ENCODE measurements around the gene BFSP2.

Gene BFSP2

GRCh38 chr3:133425898-133426297 lies 26.0 kb downstream of the BFSP2 start:
- Histone ChIP-seq H3K9me2 (replicated peaks; ENCODE audit: insufficient read depth, low read length) (no peaks in the 10 kb centered on the region), H3K36me3 (replicated peaks; ENCODE audit: insufficient read depth, low read length) (no peaks in the 10 kb centered on the region), H4K20me1 (ENCODE audit: insufficient read depth, low read length) (no peaks in the 10 kb centered on the region), H3K79me2 (ENCODE audit: low read length) (no peaks in the 10 kb centered on the region), H3K4me2 (ENCODE audit: low read depth, low read length) (no peak overlapping the region), H2AFZ (ENCODE audit: low read length) (no peak overlapping the region), H3F3A (ENCODE audit: insufficient read depth, low read length) (0 out of 2 replicates have a peak, but pooled peaks cover 6% of the 10 kb centered on the region), H3K4me3 (ENCODE audit: low read length) (no peak overlapping the region), H3K9me3 (replicated peaks; ENCODE audit: insufficient read depth, low read length) (no peaks in the 10 kb centered on the region), H3K4me1 (ENCODE audit: low read length) (peaks cover 8% of the 10 kb centered on the region), H3K27ac (ENCODE audit: low read length) (no peak overlapping the region), H3K9ac (ENCODE audit: low read length) (no peak overlapping the region), H3K27me3 (replicated peaks; ENCODE audit: insufficient read depth, low read length) (no peaks in the 10 kb centered on the region)
- DNase-seq = no peak
- TF ChIP-seq EZH2phosphoT487 (IDR thresholded peaks at IDR 0.05; ENCODE audit: low read length) (no peak), EZH2 (optimal IDR thresholded peaks at IDR 0.05; ENCODE audit: low read depth, low read length) (no peak)
- TF ChIP-seq, protein P1, sequence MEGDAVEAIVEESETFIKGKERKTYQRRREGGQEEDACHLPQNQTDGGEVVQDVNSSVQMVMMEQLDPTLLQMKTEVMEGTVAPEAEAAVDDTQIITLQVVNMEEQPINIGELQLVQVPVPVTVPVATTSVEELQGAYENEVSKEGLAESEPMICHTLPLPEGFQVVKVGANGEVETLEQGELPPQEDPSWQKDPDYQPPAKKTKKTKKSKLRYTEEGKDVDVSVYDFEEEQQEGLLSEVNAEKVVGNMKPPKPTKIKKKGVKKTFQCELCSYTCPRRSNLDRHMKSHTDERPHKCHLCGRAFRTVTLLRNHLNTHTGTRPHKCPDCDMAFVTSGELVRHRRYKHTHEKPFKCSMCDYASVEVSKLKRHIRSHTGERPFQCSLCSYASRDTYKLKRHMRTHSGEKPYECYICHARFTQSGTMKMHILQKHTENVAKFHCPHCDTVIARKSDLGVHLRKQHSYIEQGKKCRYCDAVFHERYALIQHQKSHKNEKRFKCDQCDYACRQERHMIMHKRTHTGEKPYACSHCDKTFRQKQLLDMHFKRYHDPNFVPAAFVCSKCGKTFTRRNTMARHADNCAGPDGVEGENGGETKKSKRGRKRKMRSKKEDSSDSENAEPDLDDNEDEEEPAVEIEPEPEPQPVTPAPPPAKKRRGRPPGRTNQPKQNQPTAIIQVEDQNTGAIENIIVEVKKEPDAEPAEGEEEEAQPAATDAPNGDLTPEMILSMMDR (IDR thresholded peaks at IDR 0.05; ENCODE audit: low read length) = no peak

GRCh38 chr3:133426721-133427120 lies 26.9 kb downstream of the BFSP2 start:
- Histone ChIP-seq H3K27me3 (replicated peaks; ENCODE audit: insufficient read depth, low read length) (no peaks in the 10 kb centered on the region), H3K4me3 (ENCODE audit: low read length) (no peak overlapping the region), H3K79me2 (ENCODE audit: low read length) (no peaks in the 10 kb centered on the region), H3K36me3 (replicated peaks; ENCODE audit: insufficient read depth, low read length) (no peaks in the 10 kb centered on the region), H3K9ac (ENCODE audit: low read length) (no peak overlapping the region), H3K9me2 (replicated peaks; ENCODE audit: insufficient read depth, low read length) (no peaks in the 10 kb centered on the region), H3F3A (ENCODE audit: insufficient read depth, low read length) (0 out of 2 replicates have a peak, but pooled peaks cover 6% of the 10 kb centered on the region), H3K4me1 (ENCODE audit: low read length) (peaks cover 8% of the 10 kb centered on the region), H3K4me2 (ENCODE audit: low read depth, low read length) (no peak overlapping the region), H3K9me3 (replicated peaks; ENCODE audit: insufficient read depth, low read length) (no peaks in the 10 kb centered on the region), H3K27ac (ENCODE audit: low read length) (no peak overlapping the region), H2AFZ (ENCODE audit: low read length) (no peak overlapping the region), H4K20me1 (ENCODE audit: insufficient read depth, low read length) (no peaks in the 10 kb centered on the region)
- DNase-seq = no peak
- no peak for TF ChIP-seq EZH2 (optimal IDR thresholded peaks at IDR 0.05; ENCODE audit: low read depth, low read length)
- TF ChIP-seq, protein P1 (IDR thresholded peaks at IDR 0.05; ENCODE audit: low read length) = no peak
- no peak for TF ChIP-seq EZH2phosphoT487 (IDR thresholded peaks at IDR 0.05; ENCODE audit: low read length)

- DNase-seq = no peak
- no peaks in the 10 kb centered on the region for H4K20me1 ChIP-seq (ENCODE audit: insufficient read depth, low read length)
- H3K9ac ChIP-seq (ENCODE audit: low read length) = no peak overlapping the region
- no peaks in the 10 kb centered on the region for H3K27me3 ChIP-seq (replicated peaks; ENCODE audit: insufficient read depth, low read length)
- H3F3A ChIP-seq (ENCODE audit: insufficient read depth, low read length) = 0 out of 2 replicates have a peak, but pooled peaks cover 6% of the 10 kb centered on the region
- peaks cover 8% of the 10 kb centered on the region for H3K4me1 ChIP-seq (ENCODE audit: low read length)
- H3K9me3 ChIP-seq (replicated peaks; ENCODE audit: insufficient read depth, low read length) = no peaks in the 10 kb centered on the region
- TF ChIP-seq EZH2phosphoT487 (IDR thresholded peaks at IDR 0.05; ENCODE audit: low read length) (no peak), EZH2 (optimal IDR thresholded peaks at IDR 0.05; ENCODE audit: low read depth, low read length) (no peak)
- TF ChIP-seq, protein P1 (IDR thresholded peaks at IDR 0.05; ENCODE audit: low read length) = no peak
- H3K79me2 ChIP-seq (ENCODE audit: low read length) = no peaks in the 10 kb centered on the region
- H3K4me2 ChIP-seq (ENCODE audit: low read depth, low read length) = no peak overlapping the region
- no peak overlapping the region for H3K27ac ChIP-seq (ENCODE audit: low read length)
- no peaks in the 10 kb centered on the region for H3K9me2 ChIP-seq (replicated peaks; ENCODE audit: insufficient read depth, low read length)
- H2AFZ ChIP-seq (ENCODE audit: low read length) = no peak overlapping the region
- H3K4me3 ChIP-seq (ENCODE audit: low read length) = no peak overlapping the region
- no peaks in the 10 kb centered on the region for H3K36me3 ChIP-seq (replicated peaks; ENCODE audit: insufficient read depth, low read length)
Observed at GRCh38 chr3:133428552-133428951, 28.7 kb downstream of the BFSP2 start.

Data from MM.1S (cell line).